Muscle layer of colon (tissue), 2 donors: Measurements from ENCODE around the gene PC.
"Not testable (repeated sequence)": the region's sequence is repeated elsewhere in the genome, so short reads cannot be mapped to it uniquely, and the experiment has no call there.

Source experiments
- H3K27ac ChIP-seq: one replicate; pipeline ENCODE4 v1.7.0; 2013; ENCODE audit warnings: low read depth, mild to moderate bottlenecking, low read length, moderate library complexity
- H3K27me3 ChIP-seq, 2 donors: one replicate each; pipeline ENCODE4 v1.7.0; 2013; ENCODE audit warnings: low read length in 2 of 2, mild to moderate bottlenecking in 2 of 2; ENCODE audit not compliant: insufficient read depth in 2 of 2, control insufficient read depth in 1 of 2
- H3K36me3 ChIP-seq: one replicate; pipeline ENCODE4 v1.7.0; 2013; ENCODE audit warnings: mild to moderate bottlenecking, low read length; ENCODE audit not compliant: insufficient read depth
- H3K4me1 ChIP-seq: one replicate; pipeline ENCODE4 v1.7.0; 2013; ENCODE audit warnings: mild to moderate bottlenecking, low read length; ENCODE audit not compliant: insufficient read depth
- H3K4me3 ChIP-seq, 2 donors: one replicate each; pipeline ENCODE4 v1.7.0; 2013; ENCODE audit warnings: low read length in 2 of 2, low read depth in 1 of 2, mild to moderate bottlenecking in 1 of 2, moderate library complexity in 1 of 2
- H3K9ac ChIP-seq: one replicate; pipeline ENCODE4 v1.7.0; 2013; ENCODE audit warnings: low read length
- H3K9me3 ChIP-seq: one replicate; pipeline ENCODE4 v1.7.0; 2013; ENCODE audit warnings: mild to moderate bottlenecking, low read length
- donor health status: abdominal sarcoma.
- donor health status: Adenocarcinoma of cecum.

PC gene

DNA sequence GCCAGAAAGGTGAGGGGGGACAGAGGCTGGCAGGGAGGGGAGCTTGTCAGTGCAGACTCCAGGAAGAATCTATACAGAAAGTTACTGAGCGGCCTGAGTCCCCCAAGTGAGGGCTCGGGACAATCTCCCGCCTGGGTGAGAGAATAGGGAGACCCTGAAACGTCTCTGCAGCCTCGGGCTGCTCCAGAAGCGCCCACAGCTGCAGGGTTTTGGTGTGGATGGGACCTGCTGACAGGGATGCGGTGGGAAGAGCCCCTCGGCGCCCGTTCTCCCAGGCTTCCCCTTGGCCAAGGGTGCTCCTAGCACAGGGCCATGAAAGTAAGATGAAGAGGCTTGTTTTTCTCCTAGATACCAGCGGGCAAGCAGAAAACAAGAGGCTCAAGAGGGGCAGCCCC, 115.7 kb downstream of the PC start:
- H3K36me3 ChIP-seq, result peaks cover 39% of the 10 kb centered on the region
- no peaks in the 10 kb centered on the region for H3K9me3 ChIP-seq
- peak overlapping the region; percentile 89 to 97 for H3K4me3 ChIP-seq
- H3K9ac ChIP-seq, result peak overlapping the region; percentile 58
- H3K27ac ChIP-seq, result peak overlapping the region; percentile 94
- no peaks in the 10 kb centered on the region for H3K27me3 ChIP-seq
- peaks cover 27% of the 10 kb centered on the region for H3K4me1 ChIP-seq

DNA sequence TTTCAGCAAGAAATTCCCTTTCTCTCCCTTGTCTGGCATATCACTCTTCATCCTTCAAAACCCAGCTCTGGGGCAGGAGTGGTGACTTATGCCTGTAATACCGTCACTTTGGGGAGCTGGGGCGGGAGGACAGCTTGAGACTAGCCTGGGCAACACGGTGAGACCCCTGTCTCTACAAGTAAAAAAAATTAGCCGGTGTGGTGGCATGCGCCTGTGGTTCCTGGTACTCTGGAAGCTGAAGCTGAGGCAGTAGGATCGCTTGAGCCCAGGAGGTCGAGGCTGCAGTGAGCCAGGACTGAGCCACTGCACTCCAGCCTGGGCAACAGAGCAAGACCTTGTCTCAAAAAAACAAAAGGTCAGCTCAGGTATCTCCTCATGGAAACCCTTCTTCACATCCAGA, 116.3 kb downstream of the PC start:
- Histone ChIP-seq H3K27ac (no peak overlapping the region), H3K9ac (peak overlapping the region; percentile 58), H3K9me3 (no peaks in the 10 kb centered on the region), H3K36me3 (peaks cover 38% of the 10 kb centered on the region), H3K4me1 (peaks cover 27% of the 10 kb centered on the region), H3K4me3 (peak overlapping the region; percentile 89 to 97), H3K27me3 (no peaks in the 10 kb centered on the region)

DNA sequence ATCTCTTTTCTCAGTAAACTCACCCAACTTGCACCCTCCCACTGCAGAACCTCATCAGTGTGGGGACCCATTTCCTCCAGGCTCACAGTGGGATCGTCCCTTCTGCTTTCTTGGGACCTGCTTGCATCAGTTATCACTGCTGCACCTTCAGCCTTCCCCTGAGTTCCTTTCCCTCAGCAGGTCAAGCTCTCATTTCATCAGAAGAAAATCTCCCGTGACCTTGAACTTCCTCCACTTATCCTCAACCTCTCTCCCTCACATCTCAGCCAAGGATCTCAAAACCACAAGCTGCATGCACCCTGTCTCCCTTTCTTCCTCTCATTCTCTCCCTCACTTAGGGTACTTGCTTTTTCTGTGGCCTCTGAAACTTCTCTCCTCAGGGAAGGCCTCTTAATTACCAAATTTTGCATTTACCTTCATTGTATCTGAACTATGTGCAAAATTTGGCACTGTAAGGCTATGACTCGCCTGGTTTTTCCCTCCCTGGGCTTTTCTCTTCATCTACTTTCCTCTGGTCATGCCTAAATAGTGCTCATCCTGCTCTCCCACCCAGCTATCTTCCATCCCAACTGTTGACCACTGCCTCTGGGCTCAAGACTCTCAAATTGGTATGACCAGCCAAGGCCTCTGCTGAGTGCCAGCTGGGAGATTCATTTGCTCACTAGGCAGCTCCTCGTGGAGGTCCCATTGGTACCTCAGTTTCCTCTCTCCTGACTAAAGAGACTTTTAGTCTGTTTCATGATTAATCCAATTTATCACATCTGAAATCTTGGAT, 117.7 kb downstream of the PC start:
- Histone ChIP-seq H3K36me3 (peaks cover 25% of the 10 kb centered on the region), H3K4me1 (peaks cover 27% of the 10 kb centered on the region), H3K9ac (no peak overlapping the region), H3K27me3 (no peaks in the 10 kb centered on the region), H3K4me3 (no peak overlapping the region), H3K27ac (no peak overlapping the region), H3K9me3 (no peaks in the 10 kb centered on the region)

DNA sequence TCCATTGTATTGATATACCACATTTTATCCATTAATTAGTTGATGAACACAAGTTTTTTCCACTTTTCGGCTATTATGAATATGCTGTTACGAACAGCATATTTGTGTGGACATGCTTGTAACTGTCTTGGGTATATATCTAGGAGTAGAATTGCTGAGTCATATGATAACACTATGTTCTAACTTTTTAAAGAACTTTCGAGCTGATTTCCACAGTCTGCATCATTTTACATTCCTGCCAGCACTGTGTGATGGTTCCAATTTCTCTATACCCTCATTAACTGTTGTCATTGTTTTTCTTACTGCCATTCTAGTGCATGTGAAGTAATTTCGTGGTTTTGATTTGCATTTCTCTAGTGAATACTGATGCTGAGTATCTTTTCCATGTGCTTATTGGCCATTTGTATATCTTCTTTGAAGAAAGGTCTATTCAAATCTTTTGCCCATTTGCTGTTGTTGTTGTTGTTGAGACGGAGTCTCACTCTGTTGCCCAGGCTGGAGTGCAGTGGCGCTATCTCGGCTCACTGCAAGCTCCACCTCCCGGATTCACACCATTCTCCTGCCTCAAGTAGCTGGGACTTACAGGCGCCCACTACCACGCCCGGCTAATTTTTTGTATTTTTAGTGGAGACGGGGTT, 122.3 kb downstream of the PC start:
- Histone ChIP-seq H3K27ac (no peak overlapping the region), H3K4me3 (no peak overlapping the region), H3K9ac (no peak overlapping the region), H3K4me1 (no peaks in the 10 kb centered on the region), H3K27me3 (no peaks in the 10 kb centered on the region), H3K9me3 (no peaks in the 10 kb centered on the region), H3K36me3 (peaks cover 15% of the 10 kb centered on the region)

DNA sequence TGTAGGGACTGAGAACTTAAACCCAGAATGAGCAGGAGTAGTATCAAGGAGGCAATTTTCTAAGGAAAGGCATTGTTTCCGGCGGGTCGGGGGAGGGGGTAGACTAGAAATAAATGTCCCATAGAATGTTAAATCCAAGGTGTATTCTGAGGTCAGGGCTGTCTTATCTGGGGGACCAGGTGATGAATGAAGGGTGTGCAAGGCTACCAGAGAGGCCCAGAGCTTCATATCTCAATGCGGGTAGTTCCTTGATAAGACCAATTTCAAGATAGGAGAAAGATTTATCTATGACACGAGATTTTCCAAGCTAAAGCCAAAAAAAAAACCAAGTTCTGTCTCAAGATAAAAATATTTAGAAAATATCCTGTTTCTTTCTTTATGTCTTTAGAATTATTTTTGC, 123.2 kb downstream of the PC start:
- Histone ChIP-seq H3K27me3 (no peaks in the 10 kb centered on the region), H3K4me3 (no peak overlapping the region), H3K9ac (no peak overlapping the region), H3K9me3 (no peaks in the 10 kb centered on the region), H3K36me3 (peaks cover 15% of the 10 kb centered on the region), H3K27ac (no peak overlapping the region), H3K4me1 (no peaks in the 10 kb centered on the region)

DNA sequence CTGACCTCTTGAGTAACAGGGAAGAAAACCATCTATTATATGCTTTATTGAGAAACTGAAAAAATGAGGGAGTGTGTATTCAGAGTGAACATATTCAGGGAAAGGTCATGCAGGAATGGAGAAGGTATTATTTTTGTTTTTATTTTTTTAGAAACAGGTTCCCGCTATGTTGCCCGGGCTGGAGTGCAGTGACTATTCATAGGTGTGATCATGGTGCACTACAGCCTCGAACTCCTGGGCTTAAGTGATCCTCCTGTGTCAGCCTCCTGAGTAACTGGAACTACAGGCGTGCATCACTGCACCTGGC, 123.7 kb downstream of the PC start:
- Histone ChIP-seq H3K4me3 (no peak overlapping the region), H3K9ac (no peak overlapping the region), H3K9me3 (no peaks in the 10 kb centered on the region), H3K4me1 (no peaks in the 10 kb centered on the region), H3K27me3 (no peaks in the 10 kb centered on the region), H3K36me3 (peaks cover 12% of the 10 kb centered on the region), H3K27ac (no peak overlapping the region)

DNA sequence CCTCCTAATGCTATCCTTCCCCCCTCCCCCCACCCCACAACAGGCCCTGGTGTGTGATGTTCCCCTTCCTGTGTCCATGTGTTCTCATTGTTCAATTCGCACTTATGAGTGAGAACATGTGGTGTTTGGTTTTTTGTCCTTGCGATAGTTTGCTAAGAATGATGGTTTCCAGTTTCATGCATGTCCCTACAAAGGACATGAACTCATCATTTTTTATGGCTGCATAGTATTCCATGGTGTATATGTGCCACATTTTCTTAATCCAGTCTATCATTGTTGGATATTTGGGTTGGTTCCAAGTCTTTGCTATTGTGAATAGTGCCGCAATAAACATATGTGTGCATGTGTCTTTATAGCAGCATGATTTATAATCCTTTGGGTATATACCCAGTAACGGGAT, 133.6 kb downstream of the PC start:
- not testable (repeated sequence) for H3K36me3 ChIP-seq, H3K9me3 ChIP-seq, H3K9ac ChIP-seq, H3K4me3 ChIP-seq, H3K27ac ChIP-seq, H3K27me3 ChIP-seq, H3K4me1 ChIP-seq

DNA sequence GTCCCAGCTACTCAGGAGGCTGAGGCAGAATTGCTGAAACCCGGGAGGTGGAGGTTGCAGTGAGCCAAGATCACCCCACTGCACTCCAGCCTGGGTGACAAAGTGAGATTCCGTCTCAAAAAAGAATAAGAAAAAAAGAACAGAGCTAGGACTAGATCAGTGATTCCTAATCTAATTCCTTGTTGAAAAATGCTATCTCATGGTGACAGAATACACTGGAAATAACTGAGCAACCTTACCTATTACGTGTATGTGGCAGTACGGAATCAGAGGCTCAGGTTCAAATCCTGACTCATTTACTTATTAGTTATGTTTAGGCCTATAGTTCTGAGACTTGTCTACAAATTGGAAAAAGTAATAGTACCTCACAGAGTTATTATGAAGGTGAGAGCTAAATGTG, 134.5 kb downstream of the PC start:
- no peak overlapping the region for H3K4me3 ChIP-seq
- H3K27ac ChIP-seq, result no peak overlapping the region
- no peak overlapping the region for H3K9ac ChIP-seq
- no peaks in the 10 kb centered on the region for H3K27me3 ChIP-seq
- H3K9me3 ChIP-seq, result no peaks in the 10 kb centered on the region
- H3K36me3 ChIP-seq, result no peaks in the 10 kb centered on the region
- H3K4me1 ChIP-seq, result no peaks in the 10 kb centered on the region

DNA sequence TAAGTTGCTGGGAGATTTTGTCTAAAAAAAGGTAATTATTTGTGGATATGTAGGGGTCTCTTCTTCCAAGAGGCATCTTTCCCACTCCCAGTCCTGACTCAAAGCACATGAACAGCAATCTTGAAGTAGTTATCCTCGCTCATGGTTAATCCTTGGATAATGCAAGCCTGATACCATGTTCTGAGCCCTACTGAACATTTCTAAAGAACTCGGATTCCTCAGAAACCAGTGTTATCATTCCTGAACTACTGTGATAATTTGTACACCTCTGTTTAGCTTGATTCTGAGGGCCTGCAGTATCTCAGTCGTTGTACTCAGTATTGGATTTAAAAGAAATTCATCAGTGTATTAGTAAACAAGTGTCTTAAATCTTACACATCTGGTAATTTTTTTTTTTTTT, 137.3 kb downstream of the PC start:
- H3K9me3 ChIP-seq, result no peaks in the 10 kb centered on the region
- H3K4me3 ChIP-seq, result no peak overlapping the region
- H3K27ac ChIP-seq, result no peak overlapping the region
- H3K36me3 ChIP-seq, result no peaks in the 10 kb centered on the region
- no peak overlapping the region for H3K9ac ChIP-seq
- H3K4me1 ChIP-seq, result no peaks in the 10 kb centered on the region
- H3K27me3 ChIP-seq, result no peaks in the 10 kb centered on the region

DNA sequence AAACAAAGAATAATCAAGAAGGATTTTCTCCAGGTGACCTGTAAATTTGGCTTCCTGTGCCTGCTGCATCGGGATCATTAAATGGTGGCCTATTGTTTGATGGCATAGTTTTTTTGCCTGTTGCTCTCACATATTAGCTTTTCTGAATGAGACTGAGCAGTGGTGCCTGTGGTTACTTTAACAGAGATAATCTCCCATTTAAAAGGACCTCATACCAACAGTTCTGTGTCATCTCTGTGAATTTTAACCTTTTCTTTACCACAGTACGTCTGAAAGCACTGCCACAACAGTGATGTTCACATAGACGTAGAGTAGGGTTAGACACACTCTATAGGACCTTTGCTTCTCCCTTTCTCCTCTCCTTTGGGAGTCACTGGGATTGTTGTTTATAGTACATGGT, 137.8 kb downstream of the PC start:
- no peak overlapping the region for H3K27ac ChIP-seq
- H3K9me3 ChIP-seq, result no peaks in the 10 kb centered on the region
- H3K4me3 ChIP-seq, result no peak overlapping the region

DNA sequence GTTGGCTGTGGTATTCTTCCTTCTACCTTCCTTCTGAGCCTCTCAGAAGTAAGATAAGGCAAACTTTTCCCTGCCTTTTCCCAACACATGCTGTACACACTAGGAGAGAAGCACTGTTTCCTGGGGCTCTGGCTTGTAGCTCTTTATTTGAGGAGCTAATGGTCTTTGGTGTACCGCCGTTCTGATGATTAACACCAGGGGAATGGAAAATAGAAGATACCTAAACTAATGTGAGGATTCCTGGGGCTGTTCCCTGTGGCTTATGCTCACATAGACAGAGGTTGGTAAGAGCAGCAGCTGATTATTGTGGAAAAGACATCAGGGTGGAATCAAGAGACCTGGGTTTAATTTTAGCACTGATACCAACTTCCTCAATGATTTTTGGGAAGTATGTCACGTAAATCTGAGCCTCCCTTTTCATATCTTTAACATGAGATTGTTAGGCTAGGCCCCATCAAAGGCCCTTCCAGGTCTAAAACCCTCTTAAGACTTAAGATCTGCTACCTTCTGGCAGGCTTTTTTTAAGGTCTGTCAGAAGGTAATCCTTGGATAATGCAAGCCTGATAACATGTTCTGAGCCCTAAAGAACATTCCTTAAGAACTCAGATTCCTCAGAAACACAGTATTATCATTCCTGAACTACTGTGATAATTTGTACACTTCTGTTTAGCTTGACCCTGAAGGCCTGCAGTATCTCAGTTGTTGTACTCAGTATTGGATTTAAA, 139.8 kb downstream of the PC start:
- Histone ChIP-seq H3K4me1 (no peaks in the 10 kb centered on the region), H3K27ac (no peak overlapping the region), H3K9me3 (no peaks in the 10 kb centered on the region), H3K4me3 (no peak overlapping the region), H3K9ac (no peak overlapping the region), H3K36me3 (no peaks in the 10 kb centered on the region), H3K27me3 (no peaks in the 10 kb centered on the region)

More for the DNA sequence above, 137.8 kb downstream of the PC start:
- H3K9ac ChIP-seq, result no peak overlapping the region
- H3K27me3 ChIP-seq, result no peaks in the 10 kb centered on the region
- H3K36me3 ChIP-seq, result no peaks in the 10 kb centered on the region
- no peaks in the 10 kb centered on the region for H3K4me1 ChIP-seq
